CD14-positive monocyte (primary cell): ENCODE data around the gene IGF2BP2. TPM values are rescaled to one million over a fixed set of nuclear protein-coding genes. Genes with fewer than 3 reads are reported as not detected.

Source experiments
- DNase-seq, 3 donors: peaks; one replicate each; pipeline ENCODE4 v3.0.0-alpha.2; 2011 to 2022
- H2AFZ ChIP-seq: 2 replicates; pipeline ENCODE4 v1.6.0; 2012; ENCODE audit warnings: mild to moderate bottlenecking, low read depth, low read length, inconsistent platforms; ENCODE audit not compliant: insufficient read depth, poor library complexity, severe bottlenecking
- H3K27ac ChIP-seq, 2 donors: 1 replicate in 1 of 2; 2 replicates in 1 of 2; pipeline ENCODE4 v1.5.1; 2012 to 2013; ENCODE audit warnings: low read length in 2 of 2, control low read depth in 1 of 2, inconsistent platforms in 1 of 2, low read depth in 1 of 2, mild to moderate bottlenecking in 1 of 2
- H3K27me3 ChIP-seq, 2 donors: one replicate each; pipeline versions ENCODE4 v1.6.0 to v1.6.1; 2011 to 2013; ENCODE audit warnings: low read length in 2 of 2; ENCODE audit not compliant: control insufficient read depth in 2 of 2, insufficient read depth in 2 of 2
- H3K36me3 ChIP-seq, 2 donors: replicated peaks in 1 of 2; 1 replicate in 1 of 2; 2 replicates in 1 of 2; pipeline versions ENCODE4 v1.5.1 to v1.6.1; 2012 to 2013; ENCODE audit warnings: low read length in 2 of 2, control low read depth in 1 of 2, inconsistent platforms in 1 of 2, mild to moderate bottlenecking in 1 of 2; ENCODE audit not compliant: insufficient read depth in 2 of 2, control insufficient read depth in 1 of 2
- H3K4me1 ChIP-seq, 2 donors: 1 replicate in 1 of 2; 2 replicates in 1 of 2; pipeline versions ENCODE4 v1.5.1 to v1.6.1; 2012 to 2013; ENCODE audit warnings: low read length in 2 of 2, control low read depth in 1 of 2, inconsistent platforms in 1 of 2, mild to moderate bottlenecking in 1 of 2, moderate library complexity in 1 of 2; ENCODE audit not compliant: insufficient read depth in 2 of 2, control insufficient read depth in 1 of 2
- H3K4me2 ChIP-seq: replicated peaks from 2 replicates; pipeline ENCODE3; 2012; ENCODE audit warnings: low read length, moderate library complexity, mild to moderate bottlenecking; ENCODE audit not compliant: poor library complexity, severe bottlenecking; ENCODE audit errors: extremely low read depth
- H3K4me3 ChIP-seq, 3 experiments: fragments of 200-600 bp in 1 of 3; sonication (generic) in 1 of 3; replicated peaks in 1 of 3; 1 replicate in 2 of 3; 2 replicates in 1 of 3; pipeline ENCODE4 v1.5.1; 2011 to 2013; ENCODE audit warnings: low read length in 3 of 3, mild to moderate bottlenecking in 3 of 3, control low read depth in 2 of 3, low read depth in 2 of 3, inconsistent platforms in 1 of 3, moderate library complexity in 1 of 3
- H3K79me2 ChIP-seq: 2 replicates; pipeline ENCODE4 v1.6.0; 2012; ENCODE audit warnings: mild to moderate bottlenecking, control low read depth, inconsistent platforms, low read length, moderate library complexity; ENCODE audit not compliant: insufficient read depth
- H3K9ac ChIP-seq: 2 replicates; pipeline ENCODE4 v1.6.0; 2017; ENCODE audit warnings: low read length, mild to moderate bottlenecking; ENCODE audit not compliant: insufficient read depth, poor library complexity, severe bottlenecking
- H3K9me3 ChIP-seq, 2 donors: replicated peaks in 1 of 2; 1 replicate in 1 of 2; 2 replicates in 1 of 2; pipeline versions ENCODE4 v1.5.1 to v1.6.1; 2012 to 2013; ENCODE audit warnings: low read length in 2 of 2, control low read depth in 1 of 2; ENCODE audit not compliant: control insufficient read depth in 1 of 2, insufficient read depth in 1 of 2
- H4K20me1 ChIP-seq: 2 replicates; pipeline ENCODE4 v1.6.0; 2012; ENCODE audit warnings: mild to moderate bottlenecking, low read length, control low read depth, moderate library complexity; ENCODE audit not compliant: insufficient read depth
- H3K27ac Mint-ChIP-seq, 7 donors: one replicate each; pipeline ENCODE4 v1.8.0; 2020; ENCODE audit warnings: mild to moderate bottlenecking in 7 of 7, mixed read lengths in 7 of 7, moderate library complexity in 6 of 7, inconsistent platforms in 2 of 7
- H3K27me3 Mint-ChIP-seq, 3 donors: one replicate each; pipeline ENCODE4 v1.8.0; 2021 to 2022; ENCODE audit warnings: low read depth in 3 of 3, mild to moderate bottlenecking in 3 of 3, mixed read lengths in 3 of 3, moderate library complexity in 3 of 3, inconsistent platforms in 1 of 3
- H3K36me3 Mint-ChIP-seq, 2 donors: one replicate each; pipeline ENCODE4 v1.8.0; 2020; ENCODE audit warnings: mixed read lengths in 2 of 2, inconsistent platforms in 1 of 2, mild to moderate bottlenecking in 1 of 2
- H3K4me1 Mint-ChIP-seq: one replicate; pipeline ENCODE4 v1.8.0; 2020; ENCODE audit warnings: mild to moderate bottlenecking, mixed read lengths
- H3K4me3 Mint-ChIP-seq, 2 donors: one replicate each; pipeline ENCODE4 v1.8.0; 2020; ENCODE audit warnings: mild to moderate bottlenecking in 2 of 2, mixed read lengths in 2 of 2, moderate library complexity in 1 of 2
- H3K9me3 Mint-ChIP-seq, 7 donors: one replicate each; pipeline ENCODE4 v1.8.0; 2020 to 2022; ENCODE audit warnings: mixed read lengths in 7 of 7, mild to moderate bottlenecking in 6 of 7, moderate library complexity in 6 of 7, inconsistent platforms in 2 of 7
- WGBS: methylation state at CpG from one replicate; pipeline ENCODE4 v1.1.5; 2013; ENCODE audit warnings: missing lambda C conversion rate; ENCODE audit not compliant: insufficient coverage; 5-methylcytosine and 5-hydroxymethylcytosine counted together
- intact Hi-C, 2 donors: fragments of 100-400 bp; cut with micrococcal nuclease; formaldehyde crosslinking; loops; one replicate each; pipeline versions ENCODE4 v1.15.0 to v1.15.1; 2023
- polyA plus RNA-seq, 3 donors: library from polyadenylated mRNA; depleted of rRNA in 1 of 3; unstranded in 2 of 3; stranded (reverse) in 1 of 3; fragments of 300-500 nt in 2 of 3; fragments of >200 nt in 1 of 3; fragmentation: Illumina TruSeq in 2 of 3; gene quantifications; 1 replicate in 2 of 3; 2 replicates in 1 of 3; pipeline ENCODE4 v1.2.3, GENCODE V29; 2012 to 2021
- TF ChIP-seq, protein P1 (sequence below): fragments of 200-600 bp; IDR thresholded peaks from one replicate; pipeline ENCODE4 v1.8.0; 2022; ENCODE audit warnings: antibody characterized with exemption, mild to moderate bottlenecking

The IGF2BP2 gene
- polyA plus RNA-seq, 3 donors = 0.78 to 2.8 (median 1.00) TPM

- intact Hi-C loops = loop anchor here (5.0 to 10.0 kb wide), 2 partner anchors 109 to 111 kb away; partner anchors contain the start of gene TRA2B (in 2 of the 2)
- H2AFZ ChIP-seq = peak overlapping the region; percentile 93
- WGBS = 2% methylated on average over 90 of the region's 90 CpGs
These were observed 1.0 kb upstream of the IGF2BP2 start for GRCh38 chr3:185825639-185826481.

More at GRCh38 chr3:185825639-185826481, 1.0 kb upstream of the IGF2BP2 start:
- Histone ChIP-seq H3K36me3 (no peaks in the 10 kb centered on the region), H3K9ac (peak overlapping the region; percentile 70), H3K4me3 (peak overlapping the region; percentile 70 to 95 (median 85)), H3K9me3 (no peaks in the 10 kb centered on the region), H4K20me1 (no peaks in the 10 kb centered on the region), H3K4me2 (peak overlapping the region; percentile 98), H3K79me2 (peaks cover 48% of the 10 kb centered on the region), H3K27ac (peak overlapping the region in 1 of 2 donors; percentile 45), H3K27me3 (peaks cover 0 to 5% of the 10 kb centered on the region in 2 donors), H3K4me1 (peaks cover 5 to 27% of the 10 kb centered on the region in 2 donors)
- peak overlapping the region; percentile 91 to 92 for H3K4me3 Mint-ChIP-seq
- peak in 2 of 3 donors; percentile 34 to 42 for DNase-seq
- peaks cover 3 to 20% (median 9%) of the 10 kb centered on the region in 3 donors for H3K27me3 Mint-ChIP-seq
- H3K27ac Mint-ChIP-seq = peak overlapping the region; percentile 33 to 88 (median 74)
- H3K36me3 Mint-ChIP-seq = peaks cover 3 to 5% of the 10 kb centered on the region in 2 donors
- peaks cover 22% of the 10 kb centered on the region for H3K4me1 Mint-ChIP-seq
- peaks cover 0 to 4% (median 0%) of the 10 kb centered on the region in 7 donors for H3K9me3 Mint-ChIP-seq
- TF ChIP-seq, protein P1, sequence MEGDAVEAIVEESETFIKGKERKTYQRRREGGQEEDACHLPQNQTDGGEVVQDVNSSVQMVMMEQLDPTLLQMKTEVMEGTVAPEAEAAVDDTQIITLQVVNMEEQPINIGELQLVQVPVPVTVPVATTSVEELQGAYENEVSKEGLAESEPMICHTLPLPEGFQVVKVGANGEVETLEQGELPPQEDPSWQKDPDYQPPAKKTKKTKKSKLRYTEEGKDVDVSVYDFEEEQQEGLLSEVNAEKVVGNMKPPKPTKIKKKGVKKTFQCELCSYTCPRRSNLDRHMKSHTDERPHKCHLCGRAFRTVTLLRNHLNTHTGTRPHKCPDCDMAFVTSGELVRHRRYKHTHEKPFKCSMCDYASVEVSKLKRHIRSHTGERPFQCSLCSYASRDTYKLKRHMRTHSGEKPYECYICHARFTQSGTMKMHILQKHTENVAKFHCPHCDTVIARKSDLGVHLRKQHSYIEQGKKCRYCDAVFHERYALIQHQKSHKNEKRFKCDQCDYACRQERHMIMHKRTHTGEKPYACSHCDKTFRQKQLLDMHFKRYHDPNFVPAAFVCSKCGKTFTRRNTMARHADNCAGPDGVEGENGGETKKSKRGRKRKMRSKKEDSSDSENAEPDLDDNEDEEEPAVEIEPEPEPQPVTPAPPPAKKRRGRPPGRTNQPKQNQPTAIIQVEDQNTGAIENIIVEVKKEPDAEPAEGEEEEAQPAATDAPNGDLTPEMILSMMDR = no peak
